Measurements from ENCODE around the gene RFX3.

- no peak for TF ChIP-seq CTCF (IDR thresholded peaks at IDR 0.05; ENCODE audit: insufficient read depth, low read length)
- no peak for TF ChIP-seq POLR2AphosphoS5 (IDR thresholded peaks at IDR 0.05; ENCODE audit: low read depth)
- TF ChIP-seq GABPA (IDR thresholded peaks at IDR 0.05; ENCODE audit: low read depth) = no peak
Measured at GRCh38 chr9:3502560-3503398, 23.0 kb downstream of the RFX3 start.

Measured in HL-60 (cell line).